Fibroblast of lung (primary cell): ENCODE measurements around the gene FBXO46. TPM values are rescaled to one million over a fixed set of nuclear protein-coding genes. Genes with fewer than 3 reads are reported as not detected.

Experiments
- DNase-seq, 2 donors: peaks; one replicate each; pipeline versions ENCODE4 v3.0.0 to v3.0.0-alpha.2; 2010; ENCODE audit warnings: low read depth in 2 of 2
- H2AFZ ChIP-seq: 2 replicates; pipeline ENCODE4 v1.5.1; 2012; ENCODE audit warnings: low read length, control low read depth, inconsistent platforms
- H3K27ac ChIP-seq: 2 replicates; pipeline ENCODE4 v1.5.1; 2011; ENCODE audit warnings: low read length, control low read depth; ENCODE audit not compliant: insufficient read depth
- H3K27me3 ChIP-seq: 2 replicates; pipeline ENCODE4 v1.5.1; 2011; ENCODE audit warnings: mild to moderate bottlenecking, low read length; ENCODE audit not compliant: control insufficient read depth, insufficient read depth
- H3K36me3 ChIP-seq: 2 replicates; pipeline ENCODE4 v1.5.1; 2011; ENCODE audit warnings: low read length; ENCODE audit not compliant: control insufficient read depth, insufficient read depth
- H3K4me1 ChIP-seq: 2 replicates; pipeline ENCODE4 v1.5.1; 2011; ENCODE audit warnings: low read length; ENCODE audit not compliant: control insufficient read depth, insufficient read depth; ENCODE audit errors: extremely low read depth
- H3K4me2 ChIP-seq: 2 replicates; pipeline ENCODE4 v1.5.1; 2011; ENCODE audit warnings: low read length, control low read depth; ENCODE audit not compliant: insufficient read depth; ENCODE audit errors: extremely low read depth
- H3K4me3 ChIP-seq, 4 experiments: fragments of 200-600 bp in 1 of 4; sonication (generic) in 1 of 4; replicated peaks in 1 of 4; 2 replicates each; pipeline ENCODE4 v1.5.1; 2011 to 2016; ENCODE audit warnings: low read length in 4 of 4, low read depth in 3 of 4, mild to moderate bottlenecking in 3 of 4, control low read depth in 2 of 4, inconsistent platforms in 1 of 4, mixed read lengths in 1 of 4; ENCODE audit not compliant: insufficient read depth in 1 of 4; ENCODE audit errors: control extremely low read depth in 1 of 4
- H3K79me2 ChIP-seq: 2 replicates; pipeline ENCODE4 v1.5.1; 2012; ENCODE audit warnings: mild to moderate bottlenecking, low read length, inconsistent platforms; ENCODE audit not compliant: control insufficient read depth, insufficient read depth
- H3K9ac ChIP-seq: 2 replicates; pipeline ENCODE4 v1.5.1; 2011; ENCODE audit warnings: mild to moderate bottlenecking, low read length, control low read depth; ENCODE audit not compliant: insufficient read depth
- H3K9me3 ChIP-seq: 2 replicates; pipeline ENCODE4 v1.5.1; 2012; ENCODE audit warnings: low read depth, low read length; ENCODE audit not compliant: control insufficient read depth, insufficient read depth
- H4K20me1 ChIP-seq: 2 replicates; pipeline ENCODE4 v1.5.1; 2011; ENCODE audit warnings: low read length; ENCODE audit not compliant: control insufficient read depth, insufficient read depth; ENCODE audit errors: extremely low read depth
- EZH2 ChIP-seq: IDR thresholded peaks from 2 replicates; pipeline ENCODE4 v1.5.1; 2012; ENCODE audit warnings: low read length, control low read depth, mild to moderate bottlenecking; ENCODE audit errors: missing control alignments
- polyA plus RNA-seq, 2 donors: library from polyadenylated mRNA; depleted of rRNA in 1 of 2; stranded (reverse) in 1 of 2; unstranded in 1 of 2; fragments of >200 nt; gene quantifications; 2 replicates each; pipeline ENCODE4 v1.2.1, GENCODE V29; 2011 to 2012; ENCODE audit warnings: missing spikeins in 1 of 2
- total RNA-seq: library from RNA; depleted of rRNA; stranded (reverse); fragments of >200 nt; gene quantifications from 2 replicates; pipeline ENCODE4 v1.2.1, GENCODE V29; 2014
- TF ChIP-seq, protein P1 (sequence below), 2 donors: IDR thresholded peaks in 1 of 2; conservative IDR thresholded peaks in 1 of 2; 1 replicate in 1 of 2; 2 replicates in 1 of 2; pipeline ENCODE4 v1.5.1; 2011 to 2012; ENCODE audit warnings: low read length in 2 of 2, control low read depth in 1 of 2, inconsistent platforms in 1 of 2, low read depth in 1 of 2, mild to moderate bottlenecking in 1 of 2

The FBXO46 gene
- total and polyA plus RNA-seq, 2 donors (not counting 1 experiment from before 2014, with no cell fraction given): 2.0 to 3.3 TPM

DNA sequence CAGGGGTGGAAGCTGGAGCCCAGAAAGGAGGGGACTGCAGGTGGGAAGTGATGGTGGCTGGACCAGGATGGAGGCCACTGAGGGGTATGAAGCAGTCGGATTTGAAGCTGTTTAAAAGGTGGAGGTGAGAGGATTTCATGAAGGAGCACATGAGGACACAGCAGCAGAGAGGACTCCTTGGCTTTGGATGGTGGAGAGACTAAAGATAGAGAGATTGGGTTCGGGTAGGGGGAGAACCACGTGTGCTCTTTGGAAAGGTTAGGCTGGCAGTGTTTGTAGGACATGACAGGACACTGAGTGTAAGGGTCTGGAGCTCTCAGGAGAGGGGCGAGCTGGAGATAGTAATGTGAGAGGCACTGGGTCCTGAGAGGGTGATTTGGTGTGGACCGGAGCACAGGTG, 47.8 kb downstream of the FBXO46 start:
- Histone ChIP-seq H3K27me3 (peaks cover 3% of the 10 kb centered on the region), H3K9me3 (no peaks in the 10 kb centered on the region), H3K4me1 (peaks cover under 1% of the 10 kb centered on the region), H3K79me2 (no peaks in the 10 kb centered on the region), H2AFZ (no peak overlapping the region), H3K36me3 (peaks cover 7% of the 10 kb centered on the region), H3K4me2 (no peak overlapping the region), H3K4me3 (no peak overlapping the region), H4K20me1 (no peaks in the 10 kb centered on the region), H3K9ac (no peak overlapping the region), H3K27ac (no peak overlapping the region)
- TF ChIP-seq EZH2: no peak
- TF ChIP-seq, protein P1, sequence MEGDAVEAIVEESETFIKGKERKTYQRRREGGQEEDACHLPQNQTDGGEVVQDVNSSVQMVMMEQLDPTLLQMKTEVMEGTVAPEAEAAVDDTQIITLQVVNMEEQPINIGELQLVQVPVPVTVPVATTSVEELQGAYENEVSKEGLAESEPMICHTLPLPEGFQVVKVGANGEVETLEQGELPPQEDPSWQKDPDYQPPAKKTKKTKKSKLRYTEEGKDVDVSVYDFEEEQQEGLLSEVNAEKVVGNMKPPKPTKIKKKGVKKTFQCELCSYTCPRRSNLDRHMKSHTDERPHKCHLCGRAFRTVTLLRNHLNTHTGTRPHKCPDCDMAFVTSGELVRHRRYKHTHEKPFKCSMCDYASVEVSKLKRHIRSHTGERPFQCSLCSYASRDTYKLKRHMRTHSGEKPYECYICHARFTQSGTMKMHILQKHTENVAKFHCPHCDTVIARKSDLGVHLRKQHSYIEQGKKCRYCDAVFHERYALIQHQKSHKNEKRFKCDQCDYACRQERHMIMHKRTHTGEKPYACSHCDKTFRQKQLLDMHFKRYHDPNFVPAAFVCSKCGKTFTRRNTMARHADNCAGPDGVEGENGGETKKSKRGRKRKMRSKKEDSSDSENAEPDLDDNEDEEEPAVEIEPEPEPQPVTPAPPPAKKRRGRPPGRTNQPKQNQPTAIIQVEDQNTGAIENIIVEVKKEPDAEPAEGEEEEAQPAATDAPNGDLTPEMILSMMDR (conservative IDR thresholded peaks at IDR 0.05 in 1 of 2, IDR thresholded peaks at IDR 0.05 in 1 of 2; ENCODE audit: low read depth in 1 of 2, low read length in 2 of 2): no peak
- no peak for DNase-seq

DNA sequence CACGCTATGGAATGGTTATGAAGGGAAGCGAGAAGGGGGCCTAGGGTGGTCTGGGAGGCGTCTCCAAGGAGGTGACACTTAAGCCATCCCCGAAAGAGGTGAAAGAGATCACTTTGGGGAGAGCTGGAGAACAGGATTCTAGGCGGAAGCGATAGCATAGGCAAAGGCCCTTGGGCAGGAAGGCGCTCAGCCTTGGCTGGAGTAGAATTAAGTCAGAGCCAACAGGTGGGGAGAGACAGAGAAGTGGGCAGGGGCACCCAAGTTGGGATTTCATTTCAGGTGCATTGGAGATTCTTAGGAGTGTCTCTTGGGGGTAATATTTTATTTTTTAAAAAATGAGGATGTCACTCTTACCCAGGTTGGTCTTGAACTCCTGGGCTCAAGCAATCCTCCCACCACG, 48.6 kb downstream of the FBXO46 start:
- Histone ChIP-seq H3K27ac (no peak overlapping the region), H3K27me3 (peaks cover 5% of the 10 kb centered on the region), H3K4me2 (no peak overlapping the region), H3K9ac (no peak overlapping the region), H2AFZ (no peak overlapping the region), H3K79me2 (no peaks in the 10 kb centered on the region), H3K36me3 (no peaks in the 10 kb centered on the region), H3K4me1 (peaks cover 4% of the 10 kb centered on the region), H4K20me1 (no peaks in the 10 kb centered on the region), H3K9me3 (no peaks in the 10 kb centered on the region), H3K4me3 (no peak overlapping the region)
- TF ChIP-seq, protein P1 (conservative IDR thresholded peaks at IDR 0.05 in 1 of 2, IDR thresholded peaks at IDR 0.05 in 1 of 2; ENCODE audit: low read depth in 1 of 2, low read length in 2 of 2): no peak
- TF ChIP-seq EZH2: no peak
- no peak for DNase-seq

DNA sequence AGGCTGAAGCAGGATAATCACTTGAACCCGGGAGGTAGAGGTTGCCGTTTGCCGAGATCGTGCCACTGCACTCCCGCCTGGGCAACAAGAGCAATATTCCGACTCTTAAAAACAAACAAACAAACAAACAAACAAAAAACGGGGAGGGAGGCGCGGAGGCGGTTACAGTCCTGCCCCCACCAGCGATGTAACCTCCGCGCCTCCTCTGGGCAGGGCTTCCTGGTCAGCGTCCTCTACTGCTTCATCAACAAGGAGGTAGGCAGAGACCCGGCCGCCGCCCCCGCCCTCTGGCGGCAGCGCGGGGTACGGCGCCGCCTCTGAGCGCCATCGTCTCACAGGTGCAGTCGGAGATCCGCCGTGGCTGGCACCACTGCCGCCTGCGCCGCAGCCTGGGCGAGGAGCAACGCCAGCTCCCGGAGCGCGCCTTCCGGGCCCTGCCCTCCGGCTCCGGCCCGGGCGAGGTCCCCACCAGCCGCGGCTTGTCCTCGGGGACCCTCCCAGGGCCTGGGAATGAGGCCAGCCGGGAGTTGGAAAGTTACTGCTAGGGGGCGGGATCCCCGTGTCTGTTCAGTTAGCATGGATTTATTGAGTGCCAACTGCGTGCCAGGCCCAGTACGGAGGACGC, 49.2 kb downstream of the FBXO46 start:
- Histone ChIP-seq H3K9me3 (no peaks in the 10 kb centered on the region), H4K20me1 (no peaks in the 10 kb centered on the region), H3K27me3 (peaks cover 11% of the 10 kb centered on the region), H3K27ac (no peak overlapping the region), H3K4me1 (peaks cover 4% of the 10 kb centered on the region), H3K9ac (no peak overlapping the region), H3K4me3 (peak overlapping the region in 3 of 4 experiments; percentile 31 to 50 (median 31)), H3K36me3 (no peaks in the 10 kb centered on the region), H3K79me2 (no peaks in the 10 kb centered on the region), H3K4me2 (peak overlapping the region; percentile 62), H2AFZ (peak overlapping the region; percentile 23)
- peak; percentile 62 to 69 for DNase-seq
- TF ChIP-seq EZH2: no peak
- TF ChIP-seq, protein P1 (conservative IDR thresholded peaks at IDR 0.05 in 1 of 2, IDR thresholded peaks at IDR 0.05 in 1 of 2; ENCODE audit: low read depth in 1 of 2, low read length in 2 of 2): peak; percentile 70 to 87
